ENCODE measurements around the gene GRIA4. TPM values are rescaled to one million over a fixed set of nuclear protein-coding genes. Genes with fewer than 3 reads are reported as not detected.
"Not testable (repeated sequence)": the region's sequence is repeated elsewhere in the genome, so short reads cannot be mapped to it uniquely, and the experiment has no call there.

GRIA4 gene
- total RNA-seq, 4 donors from 2014 or later: not detected

- no peak overlapping the region for H3K4me3 ChIP-seq
- H3K27ac ChIP-seq: no peak overlapping the region
- DNase-seq (ENCODE audit: low spot score in 2 of 2): no peak
- H3K27me3 ChIP-seq: no peaks in the 10 kb centered on the region
- no peaks in the 10 kb centered on the region for H3K36me3 ChIP-seq
- no peaks in the 10 kb centered on the region for H3K4me1 ChIP-seq
- 75 to 86% methylated on average over 3 of the region's 3 CpGs for WGBS, 2 donors
- TF ChIP-seq POLR2A (IDR thresholded peaks at IDR 0.05) (no peak), CTCF (IDR thresholded peaks at IDR 0.05) (no peak), EP300 (IDR thresholded peaks at IDR 0.05) (no peak)
- H3K9me3 ChIP-seq: no peaks in the 10 kb centered on the region
Observed at GRCh38 chr11:105780781-105781525, 171.1 kb downstream of the GRIA4 start.

GRCh38 chr11:105781807-105782206, 171.9 kb downstream of the GRIA4 start:
- no peaks in the 10 kb centered on the region for H3K27me3 ChIP-seq
- TF ChIP-seq EP300 (IDR thresholded peaks at IDR 0.05): no peak
- TF ChIP-seq POLR2A (IDR thresholded peaks at IDR 0.05): no peak
- no peak for TF ChIP-seq CTCF (IDR thresholded peaks at IDR 0.05)
- H3K27ac ChIP-seq: no peak overlapping the region
- H3K9me3 ChIP-seq: no peaks in the 10 kb centered on the region
- 58 to 84% methylated on average over 1 of the region's 1 CpG for WGBS, 2 donors
- no peak overlapping the region for H3K4me3 ChIP-seq
- no peaks in the 10 kb centered on the region for H3K36me3 ChIP-seq
- no peak for DNase-seq (ENCODE audit: low spot score in 2 of 2)
- no peaks in the 10 kb centered on the region for H3K4me1 ChIP-seq

GRCh38 chr11:105783216-105783615, 173.3 kb downstream of the GRIA4 start:
- Histone ChIP-seq H3K36me3 (no peaks in the 10 kb centered on the region), H3K27me3 (no peaks in the 10 kb centered on the region), H3K4me1 (no peaks in the 10 kb centered on the region), H3K27ac (no peak overlapping the region), H3K4me3 (no peak overlapping the region), H3K9me3 (no peaks in the 10 kb centered on the region)
- 56 to 58% methylated on average over 2 of the region's 2 CpGs for WGBS, 2 donors
- TF ChIP-seq EP300 (IDR thresholded peaks at IDR 0.05) (no peak), POLR2A (IDR thresholded peaks at IDR 0.05) (no peak), CTCF (IDR thresholded peaks at IDR 0.05) (no peak)
- no peak for DNase-seq (ENCODE audit: low spot score in 2 of 2)

GRCh38 chr11:105785850-105786249, 176.0 kb downstream of the GRIA4 start:
- H3K9me3 ChIP-seq; H3K27ac ChIP-seq; H3K4me3 ChIP-seq; H3K36me3 ChIP-seq; H3K4me1 ChIP-seq; DNase-seq (ENCODE audit: low spot score in 2 of 2); H3K27me3 ChIP-seq: not testable (repeated sequence)
- WGBS, 2 donors: 97 to 99% methylated on average over 6 of the region's 6 CpGs

GRCh38 chr11:105786741-105787140, 176.9 kb downstream of the GRIA4 start:
- no peak overlapping the region for H3K27ac ChIP-seq
- H3K36me3 ChIP-seq: no peaks in the 10 kb centered on the region
- H3K4me1 ChIP-seq: no peaks in the 10 kb centered on the region
- no peak for TF ChIP-seq CTCF (IDR thresholded peaks at IDR 0.05)
- no peak for TF ChIP-seq EP300 (IDR thresholded peaks at IDR 0.05)
- H3K4me3 ChIP-seq: no peak overlapping the region
- DNase-seq (ENCODE audit: low spot score in 2 of 2): no peak
- H3K27me3 ChIP-seq: no peaks in the 10 kb centered on the region
- WGBS, 2 donors: 62 to 67% methylated on average over 2 of the region's 2 CpGs
- no peaks in the 10 kb centered on the region for H3K9me3 ChIP-seq
